Right lobe of liver (tissue), 6 donors: ENCODE data around the gene CDH1. TPM values are rescaled to one million over a fixed set of nuclear protein-coding genes. Genes with fewer than 3 reads are reported as not detected.

Source experiments
- ATAC-seq, 4 donors: fragments of 200-7000 bp; cut with Tn5 transposase; one replicate each; pipeline ENCODE4 v1.9.1; 2020; ENCODE audit warnings: mild to moderate bottlenecking in 4 of 4, moderate library complexity in 4 of 4
- DNase-seq, 3 donors: peaks; one replicate each; pipeline ENCODE4 v3.0.0-alpha.2; 2020
- H3K27ac ChIP-seq, 3 donors: fragments of 200-600 bp; one replicate each; pipeline ENCODE4 v1.8.0; 2022
- H3K27me3 ChIP-seq, 2 donors: fragments of 200-600 bp; one replicate each; pipeline ENCODE4 v1.8.0; 2022
- H3K36me3 ChIP-seq, 4 donors: fragments of 200-600 bp; sonication (generic) in 1 of 4; one replicate each; pipeline versions ENCODE4 v1.5.1 to v1.8.0; 2017 to 2022; ENCODE audit warnings: control low read depth in 1 of 4
- H3K4me1 ChIP-seq, 4 donors: fragments of 200-600 bp; sonication (generic) in 1 of 4; one replicate each; pipeline versions ENCODE4 v1.5.1 to v1.8.0; 2017 to 2022; ENCODE audit warnings: control low read depth in 1 of 4
- H3K4me3 ChIP-seq, 3 donors: fragments of 200-600 bp; one replicate each; pipeline ENCODE4 v1.8.0; 2022
- H3K9me3 ChIP-seq, 4 donors: fragments of 200-600 bp; sonication (generic) in 1 of 4; one replicate each; pipeline versions ENCODE4 v1.5.1 to v1.8.0; 2017 to 2022; ENCODE audit warnings: control low read depth in 1 of 4
- CTCF ChIP-seq, 4 donors: fragments of 200-600 bp in 3 of 4; fragments of 450-650 bp in 1 of 4; IDR thresholded peaks; one replicate each; pipeline versions ENCODE4 v1.5.1 to v1.8.0; 2016 to 2022; ENCODE audit warnings: antibody characterized with exemption in 4 of 4, mild to moderate bottlenecking in 2 of 4
- POLR2A ChIP-seq: fragments of 450-650 bp; IDR thresholded peaks from one replicate; pipeline ENCODE4 v1.6.1; 2017; ENCODE audit warnings: antibody characterized with exemption, mild to moderate bottlenecking
- WGBS: methylation state at CpG from one replicate; pipeline ENCODE4 v1.1.6; 2018; ENCODE audit warnings: low coverage, low lambda C conversion rate; ENCODE audit not compliant: insufficient coverage; ENCODE audit errors: missing lambda C conversion rate; 5-methylcytosine and 5-hydroxymethylcytosine counted together
- intact Hi-C, 2 donors: fragments of 100-400 bp; cut with DNase I; formaldehyde crosslinking; loops; one replicate each; pipeline versions ENCODE4 v1.11.2 to v1.14.1; 2022
- total RNA-seq, 6 experiments: library from RNA; depleted of rRNA in 2 of 6; stranded (reverse); fragments of >200 nt in 2 of 6; fragmentation: NEBNext Ultra II Directional in 3 of 6; extraction: Animal tissue kit (Norgen Biotek cat#: 25700) in 3 of 6; gene quantifications; one replicate each; pipeline versions ENCODE4 v1.1.0 to v1.2.4, GENCODE V29; 2016 to 2023
- donor health status: DM: no; HTN: yes; CAD: no.
- donor health status: DM: no; HTN: no; CAD: no.
- donor health status: DM: no; HTN: no; CAD: no.
- donor health status: DM: no; HTN: yes; CAD: no.
- donor health status: DM: no; HTN: yes; CAD: no.

CDH1 gene
- total RNA-seq, 6 experiments from 2014 or later, result 54.3 to 130 (median 76.5) TPM

- intact Hi-C loops, result no loop called here
- no peaks in the 10 kb centered on the region for H3K27me3 ChIP-seq
- H3K4me1 ChIP-seq, result no peaks in the 10 kb centered on the region
- no peaks in the 10 kb centered on the region for H3K36me3 ChIP-seq
- 63% methylated on average over 5 of the region's 23 CpGs for WGBS
- ATAC-seq, result no peak
- no peaks in the 10 kb centered on the region for H3K9me3 ChIP-seq
- no peak overlapping the region for H3K27ac ChIP-seq
- TF ChIP-seq POLR2A (no peak), CTCF (IDR thresholded peaks at IDR 0.05) (no peak)
- DNase-seq, result no peak
- H3K4me3 ChIP-seq, result no peak overlapping the region
These were observed 39.0 kb upstream of the CDH1 start for GRCh38 chr16:68698091-68698490.

DNA sequence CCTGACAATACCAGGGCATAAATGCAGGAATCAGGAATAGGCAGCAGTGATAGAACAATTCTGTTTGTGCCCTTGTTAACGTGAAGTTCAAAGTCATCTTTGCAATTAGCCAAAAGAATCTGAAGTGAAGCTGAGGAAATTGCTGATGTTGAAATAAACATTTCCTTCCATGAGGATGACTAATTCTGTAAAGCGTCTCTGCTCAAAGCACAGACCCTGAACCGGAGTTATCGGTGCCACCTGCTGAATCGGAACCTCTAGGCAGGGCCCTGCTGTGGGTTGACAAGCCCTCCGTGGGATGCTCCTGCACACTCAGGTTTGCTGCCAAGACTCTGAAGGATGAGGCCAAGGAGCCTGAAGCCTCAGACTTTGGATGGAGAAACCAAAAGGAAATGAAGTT is 37.0 kb upstream of the CDH1 start:
- intact Hi-C loops, result no loop called here
- 55% methylated on average over 6 of the region's 6 CpGs for WGBS
- H3K27me3 ChIP-seq, result no peaks in the 10 kb centered on the region
- no peak for DNase-seq
- H3K27ac ChIP-seq, result no peak overlapping the region
- TF ChIP-seq CTCF (IDR thresholded peaks at IDR 0.05) (no peak), POLR2A (no peak)
- H3K4me1 ChIP-seq, result no peaks in the 10 kb centered on the region
- no peaks in the 10 kb centered on the region for H3K9me3 ChIP-seq
- H3K36me3 ChIP-seq, result no peaks in the 10 kb centered on the region
- ATAC-seq, result no peak
- no peak overlapping the region for H3K4me3 ChIP-seq

- Histone ChIP-seq H3K36me3 (no peaks in the 10 kb centered on the region), H3K4me1 (no peaks in the 10 kb centered on the region), H3K4me3 (no peak overlapping the region), H3K27me3 (no peaks in the 10 kb centered on the region), H3K9me3 (no peaks in the 10 kb centered on the region), H3K27ac (no peak overlapping the region)
- no peak for ATAC-seq
- 83% methylated on average over 1 of the region's 5 CpGs for WGBS
- intact Hi-C loops, result no loop called here
- no peak for DNase-seq
- TF ChIP-seq POLR2A (no peak), CTCF (IDR thresholded peaks at IDR 0.05) (no peak)
These were observed 36.3 kb upstream of the CDH1 start for GRCh38 chr16:68700831-68701230.

DNA sequence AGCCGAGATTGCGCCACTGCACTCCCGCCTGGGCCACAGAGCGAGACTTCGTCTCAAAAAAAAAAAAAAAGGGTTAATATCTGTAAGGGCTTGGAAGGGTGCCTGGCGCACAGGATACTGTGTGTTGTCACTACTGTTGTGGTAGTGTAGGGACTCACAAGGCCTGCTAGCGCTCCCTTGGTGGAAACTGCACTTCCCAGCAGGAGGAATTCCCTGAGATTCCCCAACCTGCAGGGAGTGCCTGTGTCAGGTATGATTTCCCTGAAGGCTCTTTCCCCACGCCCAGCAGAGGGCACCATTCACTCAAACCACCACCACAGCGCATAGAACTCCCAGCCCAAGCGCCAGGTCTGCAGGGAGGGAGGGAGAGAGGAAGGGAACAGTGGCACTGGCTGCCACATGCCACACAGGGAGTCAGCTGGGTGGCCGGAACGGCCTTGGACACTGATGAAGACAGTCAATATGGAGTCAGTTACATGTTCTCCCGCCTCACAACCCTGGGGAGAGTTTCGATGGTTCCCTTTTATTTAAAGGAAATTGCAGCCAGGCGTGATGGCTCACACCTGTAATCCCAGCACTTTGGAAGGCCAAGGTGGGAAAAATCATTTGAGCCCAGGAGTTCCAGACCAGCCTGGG is 32.7 kb upstream of the CDH1 start:
- Histone ChIP-seq H3K27me3 (no peaks in the 10 kb centered on the region), H3K36me3 (no peaks in the 10 kb centered on the region), H3K9me3 (no peaks in the 10 kb centered on the region), H3K4me3 (no peak overlapping the region), H3K4me1 (no peaks in the 10 kb centered on the region), H3K27ac (no peak overlapping the region)
- peak; percentile 99 to 100 (median 100) for ATAC-seq
- peak; percentile 84 to 90 (median 88) for DNase-seq
- TF ChIP-seq POLR2A (no peak), CTCF (IDR thresholded peaks at IDR 0.05) (peak; percentile 76 to 94 (median 88))
- WGBS, result 31% methylated on average over 13 of the region's 15 CpGs
- intact Hi-C loops, result no loop called here
